ENCODE measurements around the gene CAMK2D. TPM values are rescaled to one million over a fixed set of nuclear protein-coding genes. Genes with fewer than 3 reads are reported as not detected.

Gene CAMK2D
- total RNA-seq, 1 experiment from 2014 or later, result 24.4 TPM

DNA sequence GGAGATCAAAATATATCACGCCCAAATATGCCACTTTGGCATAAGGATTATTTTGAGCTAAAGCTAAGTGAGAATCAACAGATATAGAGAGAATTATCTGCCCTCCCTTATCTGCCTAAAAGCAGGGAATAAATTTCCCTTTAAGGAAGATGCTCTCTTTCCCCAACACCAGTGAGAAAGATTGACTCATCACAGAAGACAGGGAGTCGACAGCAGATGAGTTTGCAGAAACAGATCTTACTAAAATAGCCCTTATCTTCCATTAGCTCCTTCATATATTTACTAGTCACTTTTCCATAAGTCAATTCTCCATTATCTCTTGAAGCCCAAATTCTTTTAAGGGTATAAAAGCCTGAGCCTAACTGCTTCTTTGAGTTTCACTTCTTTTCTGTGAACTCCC, 156.6 kb downstream of the CAMK2D start:
- no peak for DNase-seq (ENCODE audit: low read depth)

DNA sequence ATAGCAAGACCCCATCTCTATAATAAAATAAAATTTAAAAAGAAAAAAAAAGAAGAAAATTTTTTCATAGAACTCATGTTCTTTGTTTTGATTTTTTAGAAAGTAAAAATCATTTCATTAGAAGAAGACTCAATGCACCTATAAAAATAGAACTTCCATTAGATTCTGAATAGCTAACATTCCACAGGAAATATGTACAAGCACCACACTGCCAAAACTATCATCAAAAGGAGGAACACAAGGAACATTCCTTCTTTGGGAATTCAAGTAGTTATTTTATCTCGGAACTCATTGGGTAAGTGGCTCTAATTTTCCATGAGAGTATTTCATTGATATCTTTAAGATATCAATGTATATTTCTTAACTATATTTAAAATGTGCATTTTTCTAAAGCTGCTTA, 157.6 kb downstream of the CAMK2D start:
- no peak for DNase-seq (ENCODE audit: low read depth)

DNA sequence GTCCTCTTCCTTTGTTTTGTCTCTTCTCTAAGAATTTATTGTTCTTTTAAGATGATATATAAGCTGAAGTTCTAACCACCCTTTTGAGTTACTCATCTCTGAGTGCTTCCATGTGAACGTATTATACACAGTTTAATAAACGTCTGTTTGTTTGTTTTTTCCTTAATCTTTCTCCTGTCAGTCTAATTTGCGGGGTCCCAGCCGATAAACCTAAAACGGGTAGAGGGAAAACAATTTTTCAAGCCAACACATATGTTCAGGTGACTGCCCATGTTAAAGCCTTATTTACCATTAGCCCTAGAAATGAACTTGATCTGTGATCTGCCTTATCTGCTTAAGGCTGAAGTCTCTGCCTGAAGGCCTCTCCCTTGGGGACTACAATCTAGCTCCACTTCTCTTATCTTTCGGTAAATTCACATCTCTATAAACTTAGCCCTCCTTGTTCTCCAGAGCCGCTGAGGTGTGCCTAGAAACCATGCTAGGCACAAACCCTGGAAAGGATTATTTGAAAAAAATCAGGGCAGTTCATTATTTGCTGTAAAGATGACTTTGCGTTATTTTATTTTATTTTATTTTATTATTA, 158.8 kb downstream of the CAMK2D start:
- no peak for DNase-seq (ENCODE audit: low read depth)

DNA sequence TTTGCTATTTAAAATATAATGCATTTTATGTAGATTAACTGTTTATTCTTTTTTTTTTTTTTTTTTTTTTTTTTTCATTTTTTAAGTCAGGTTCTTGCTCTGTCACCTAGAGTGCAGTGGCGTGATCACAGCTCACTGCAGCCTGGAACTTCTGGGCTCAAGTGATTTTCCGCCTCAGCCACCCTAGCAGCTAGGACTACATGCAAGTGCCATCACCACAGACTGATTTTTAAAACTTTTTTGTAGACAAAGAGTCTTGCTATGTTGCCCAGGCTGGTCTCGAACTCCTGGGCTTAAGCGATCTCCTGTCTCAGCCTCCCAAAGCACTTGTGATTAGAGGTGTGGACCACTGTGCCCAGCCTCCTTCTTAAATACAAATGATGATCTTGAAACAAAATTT, 159.9 kb downstream of the CAMK2D start:
- no peak for DNase-seq (ENCODE audit: low read depth)

DNA sequence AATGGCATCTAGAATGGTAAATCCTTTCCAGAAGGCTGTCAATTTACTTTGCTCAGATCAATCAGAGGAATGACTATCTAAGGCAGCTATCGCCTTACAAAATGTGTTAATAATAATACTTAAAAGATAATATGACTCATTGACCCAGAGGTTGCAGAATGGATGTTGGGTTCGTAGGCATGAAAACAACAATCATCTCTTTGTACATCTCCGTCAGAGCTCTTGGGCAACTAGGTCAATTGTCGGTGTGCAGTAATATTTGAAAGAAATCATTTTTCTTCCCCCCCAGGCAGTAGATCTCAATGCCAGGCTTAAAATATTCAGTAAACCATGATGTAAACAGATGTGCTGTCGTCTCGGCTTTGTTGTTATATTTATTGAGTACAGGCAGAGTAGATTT, 165.1 kb downstream of the CAMK2D start:
- DNase-seq (ENCODE audit: low read depth), result no peak

DNA sequence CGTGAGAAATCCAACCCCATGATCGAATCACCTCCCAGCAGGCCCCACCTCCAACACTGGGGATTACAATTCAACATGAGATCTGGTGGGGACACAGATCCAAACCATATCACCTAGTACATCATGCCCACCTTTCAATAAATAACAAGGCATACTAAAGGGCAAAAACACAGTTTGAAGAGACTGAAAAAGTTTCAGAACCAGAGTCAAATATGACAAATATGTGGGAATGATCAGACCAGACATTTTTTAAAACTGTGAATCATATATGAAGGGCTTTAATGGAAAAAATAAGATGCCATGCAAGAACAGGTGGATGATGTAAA, 167.3 kb downstream of the CAMK2D start:
- no peak for DNase-seq (ENCODE audit: low read depth)

DNA sequence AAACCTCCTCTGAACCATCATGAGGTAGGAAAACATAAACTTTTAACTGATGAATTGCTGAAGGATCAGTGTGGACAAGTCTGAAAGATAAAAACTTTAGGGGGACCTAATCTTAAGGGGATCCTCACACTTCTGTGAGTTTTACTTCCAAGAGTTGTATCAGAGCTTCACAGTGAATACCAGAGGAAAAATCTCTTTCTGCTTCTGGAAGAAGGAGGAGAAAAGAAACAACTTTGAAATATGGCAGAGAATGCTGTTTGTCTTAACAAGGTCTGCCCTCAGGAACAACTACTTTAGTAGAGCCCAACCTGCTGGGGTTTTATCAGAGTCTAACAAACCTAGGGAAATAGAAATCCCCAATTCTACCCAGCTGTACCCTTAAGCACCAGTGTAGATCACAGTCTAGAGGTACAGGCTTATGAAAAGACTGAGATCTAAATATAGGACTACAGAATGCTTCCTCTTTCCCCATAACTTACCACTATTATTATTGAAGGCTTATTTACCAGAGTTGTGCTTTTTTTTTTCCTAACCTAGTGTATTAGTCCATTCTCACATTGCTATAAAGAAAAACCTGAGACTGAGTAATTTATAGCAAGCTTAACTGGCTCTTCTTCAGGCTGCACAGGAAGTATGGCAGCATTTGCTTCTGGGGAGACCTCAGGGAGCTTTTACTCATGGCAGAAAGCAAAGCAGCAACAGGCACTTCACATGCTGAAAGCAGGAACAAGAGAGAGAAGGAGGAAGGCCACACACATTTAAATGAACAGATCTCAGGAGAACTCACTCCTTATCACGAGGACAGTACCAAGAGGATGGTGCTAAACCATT, 167.9 kb downstream of the CAMK2D start:
- no peak for DNase-seq (ENCODE audit: low read depth)

DNA sequence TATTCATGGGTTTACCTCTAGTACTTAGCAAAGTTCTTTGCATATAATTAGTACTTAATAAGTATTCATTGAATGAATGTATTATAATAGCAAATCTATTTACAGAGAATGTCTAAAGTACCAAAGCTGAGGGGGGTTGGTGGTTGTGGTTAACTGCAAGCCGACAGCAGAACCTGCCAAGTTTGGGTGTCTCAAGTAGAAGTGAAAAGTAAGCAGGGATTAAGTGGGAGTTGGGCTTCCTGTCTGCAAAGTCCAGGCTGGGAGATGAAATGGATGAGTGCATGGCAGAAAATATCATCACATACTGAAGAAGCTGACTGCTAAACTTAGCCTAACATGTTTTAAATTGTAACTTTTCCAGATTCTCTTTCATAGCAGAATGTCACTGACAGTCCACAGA, 169.6 kb downstream of the CAMK2D start:
- peak; percentile 44 for DNase-seq (ENCODE audit: low read depth)

DNA sequence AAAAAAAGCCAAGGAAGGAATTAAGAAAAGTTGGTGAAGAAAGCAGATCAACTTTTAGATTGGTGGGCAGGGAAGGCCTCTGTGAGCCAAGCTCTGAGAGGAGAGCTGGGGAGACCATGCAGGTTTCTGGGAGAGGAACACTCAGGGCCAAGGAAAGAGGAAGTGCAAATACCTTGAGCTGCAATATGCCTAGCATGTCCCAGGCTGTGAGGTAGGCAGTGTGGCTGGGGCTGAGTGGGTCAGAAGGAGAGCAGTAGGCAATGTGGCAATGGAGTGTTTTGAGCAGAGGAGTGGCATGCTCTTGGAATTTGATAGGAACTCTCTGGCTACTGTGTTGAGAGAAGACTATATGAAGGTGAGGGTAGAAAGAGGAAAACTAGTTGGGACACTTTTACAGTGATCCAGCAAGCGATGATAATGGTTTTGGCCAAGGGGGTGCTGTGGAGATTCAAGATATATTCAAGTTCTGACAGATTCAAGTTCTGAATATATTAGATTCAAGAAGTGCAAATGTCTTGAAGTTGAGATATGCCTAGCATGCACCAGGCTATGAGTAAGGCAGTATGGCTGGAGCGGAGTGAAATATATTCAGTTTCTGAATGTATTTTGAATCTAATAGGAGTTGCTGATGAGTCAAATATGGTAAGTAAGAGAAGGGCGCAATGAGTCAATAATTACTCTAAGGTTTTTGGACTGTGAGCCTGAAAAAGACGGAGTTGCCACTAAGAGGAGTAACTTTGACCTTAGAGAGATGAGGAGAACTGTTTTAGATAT, 172.5 kb downstream of the CAMK2D start:
- DNase-seq (ENCODE audit: low read depth), result no peak

DNA sequence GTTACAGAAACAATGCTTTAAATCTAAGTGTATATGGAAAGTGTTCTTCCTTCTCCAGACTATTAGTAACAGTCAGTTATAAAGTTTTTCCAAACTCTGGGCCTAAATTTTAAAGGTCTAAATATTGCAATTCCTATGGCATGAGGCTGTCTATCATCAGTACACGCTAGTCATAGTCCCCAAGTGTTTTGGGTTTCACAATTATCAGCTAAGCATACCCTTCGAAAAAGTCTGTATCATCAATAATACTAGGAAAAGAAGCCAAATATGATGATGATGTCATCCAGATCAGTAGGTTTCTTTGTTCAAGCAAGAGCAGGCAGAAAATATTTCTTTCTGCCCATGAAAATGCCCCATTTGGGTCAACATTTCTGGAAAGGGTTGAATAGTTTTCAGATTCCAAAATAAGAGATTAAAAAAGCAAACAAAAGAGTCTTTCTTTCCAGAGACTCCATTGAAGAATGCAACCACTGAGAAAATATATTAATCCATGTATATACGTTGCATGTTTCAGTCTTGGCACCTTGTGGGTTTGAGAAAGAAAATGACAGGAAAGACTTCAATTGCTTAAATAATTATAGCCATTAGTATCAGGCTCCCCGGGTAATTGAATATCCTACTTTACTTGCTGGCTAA, 173.8 kb downstream of the CAMK2D start:
- no peak for DNase-seq (ENCODE audit: low read depth)

DNA sequence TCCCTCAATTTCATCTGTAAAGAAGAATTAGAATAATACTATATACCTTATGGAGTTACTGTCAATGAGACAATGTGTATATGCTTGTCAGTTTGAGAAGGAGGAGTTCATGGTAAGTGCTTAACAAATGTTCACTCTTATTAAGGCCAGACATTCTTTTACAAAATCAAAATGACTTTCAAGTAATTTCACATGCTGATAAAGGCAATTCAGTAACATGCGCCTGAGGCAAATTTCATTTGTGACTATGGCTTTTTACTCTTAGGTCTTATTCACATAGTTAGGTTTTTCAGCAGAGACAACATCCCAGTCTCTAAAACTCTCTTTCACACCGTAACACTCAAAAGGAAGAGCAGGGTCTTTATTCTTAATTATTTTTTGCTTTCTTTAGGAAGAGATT, 174.4 kb downstream of the CAMK2D start:
- DNase-seq (ENCODE audit: low read depth), result no peak

DNA sequence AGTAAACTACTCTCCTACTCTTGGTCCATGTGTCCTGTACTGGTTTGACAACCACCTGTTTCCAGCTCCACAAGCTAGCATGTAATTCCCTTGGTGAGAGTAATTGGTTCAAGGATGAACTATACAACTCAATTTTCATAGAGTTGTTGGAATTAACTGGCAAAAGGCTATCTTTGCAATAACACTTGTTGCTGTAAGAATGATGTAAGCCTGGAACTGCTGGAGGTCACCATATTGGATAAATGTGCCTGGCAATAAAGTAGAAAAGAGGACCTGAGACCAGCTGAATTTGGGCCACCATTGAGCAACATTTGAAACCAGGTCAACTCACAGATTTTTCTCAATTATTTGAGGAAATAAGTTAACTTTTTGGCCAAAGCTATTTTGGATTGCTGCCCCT, 175.5 kb downstream of the CAMK2D start:
- no peak for DNase-seq (ENCODE audit: low read depth)

DNA sequence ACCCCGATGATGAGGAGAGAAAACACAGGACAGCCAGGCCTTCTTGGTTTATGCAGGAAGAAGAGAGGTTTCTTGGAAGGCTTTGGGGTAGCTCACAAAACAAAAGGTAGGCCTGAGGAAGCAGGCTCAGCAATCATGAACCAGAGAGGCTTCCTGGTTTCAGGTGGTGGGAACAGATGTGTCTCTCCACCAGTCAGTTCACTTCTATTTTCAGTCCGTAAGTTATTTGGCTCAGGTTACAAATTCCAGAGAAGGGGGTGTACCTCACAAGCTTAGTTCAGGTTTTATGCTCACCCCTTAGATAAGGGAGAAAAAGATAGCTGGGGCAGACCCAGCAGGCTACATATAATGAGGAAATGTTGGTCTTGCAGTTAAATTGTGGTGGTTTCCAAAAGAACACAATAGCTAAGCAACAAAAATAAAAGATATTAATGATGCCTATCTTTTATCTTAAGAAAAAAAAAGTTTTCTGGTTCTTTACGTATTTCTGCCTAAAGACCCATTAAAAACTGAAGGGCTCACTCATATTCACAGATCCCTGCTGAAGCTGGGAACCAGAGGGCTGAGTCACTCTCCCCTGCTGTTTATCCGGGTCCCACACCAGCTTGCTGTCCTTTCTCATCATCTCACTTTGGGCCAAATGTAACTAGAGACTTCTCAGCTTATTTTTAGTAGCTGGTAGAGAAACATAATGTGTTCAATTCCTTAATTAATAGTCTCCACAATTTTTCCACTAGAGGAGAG, 177.0 kb downstream of the CAMK2D start:
- DNase-seq (ENCODE audit: low read depth), result peak; percentile 64

DNA sequence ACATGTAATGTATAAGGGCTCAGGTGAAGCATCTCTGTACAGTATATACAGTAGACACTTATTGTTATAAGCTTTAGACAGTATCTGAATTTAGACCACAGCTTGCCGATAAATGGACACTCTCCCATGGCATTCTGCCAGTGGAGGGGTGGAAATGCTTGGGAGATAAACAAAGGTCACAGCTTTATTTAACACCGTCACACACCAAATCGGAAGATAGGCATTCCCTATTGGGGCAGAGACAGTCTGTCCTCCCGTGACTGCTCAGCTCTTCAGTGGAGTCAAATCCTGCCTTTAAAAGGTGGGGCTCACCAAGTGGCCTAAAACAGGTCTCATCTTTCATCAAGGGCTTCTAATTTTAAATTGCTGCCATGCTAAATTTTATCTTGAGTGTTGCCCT, 178.8 kb downstream of the CAMK2D start:
- DNase-seq (ENCODE audit: low read depth), result no peak

DNA sequence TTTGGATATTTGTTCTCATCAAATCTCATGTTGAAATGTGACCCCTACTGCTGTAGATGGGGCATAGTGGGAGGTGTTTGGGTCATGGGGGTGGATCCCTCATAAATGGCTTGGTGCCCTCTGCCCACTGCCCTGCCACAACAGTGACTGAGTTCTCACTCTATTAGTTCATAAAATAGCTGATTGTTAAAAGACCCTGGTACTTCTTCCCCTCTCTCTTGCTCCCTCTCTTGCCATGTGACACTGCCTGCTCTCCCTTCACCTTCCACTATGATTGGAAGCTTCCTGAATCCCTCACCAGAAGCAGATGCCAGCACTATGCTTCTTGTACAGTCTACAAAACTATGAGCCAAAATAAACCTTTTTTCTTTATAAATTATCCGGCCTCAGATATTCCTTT, 182.2 kb downstream of the CAMK2D start:
- DNase-seq (ENCODE audit: low read depth), result no peak

DNA sequence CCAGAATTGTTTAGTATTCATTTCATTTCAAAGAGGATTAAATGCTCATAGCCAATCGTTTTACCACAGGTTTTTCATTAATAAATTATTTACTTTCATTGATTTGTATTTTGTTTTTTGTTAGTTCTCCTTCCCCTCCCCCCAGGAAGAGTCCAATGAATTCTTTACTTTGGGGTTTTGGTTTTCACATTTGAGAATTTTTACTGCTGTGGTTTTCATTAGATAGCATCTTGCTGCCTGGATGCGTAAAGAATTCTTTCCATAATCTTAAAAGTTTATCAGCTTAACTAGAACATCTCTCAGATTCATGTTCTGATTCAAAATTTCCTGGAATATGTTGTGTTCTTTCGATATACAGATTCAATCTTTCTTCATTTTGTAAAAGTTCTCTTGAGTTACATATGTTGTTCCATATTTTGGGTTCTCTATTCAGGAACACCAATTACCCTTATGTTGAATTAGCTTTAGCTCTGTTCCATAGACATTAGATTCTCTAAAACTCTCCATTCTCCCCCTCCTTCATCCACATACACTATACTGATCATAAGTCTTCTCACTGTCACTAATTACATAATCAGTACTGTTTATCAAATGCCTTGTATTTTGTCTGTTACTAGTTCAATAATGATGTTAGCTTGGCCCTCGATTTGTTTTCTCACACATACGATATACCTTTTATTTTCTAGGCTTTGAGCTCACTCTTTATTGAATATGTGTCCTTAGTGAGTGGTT, 184.4 kb downstream of the CAMK2D start:
- DNase-seq (ENCODE audit: low read depth), result peak; percentile 26

DNA sequence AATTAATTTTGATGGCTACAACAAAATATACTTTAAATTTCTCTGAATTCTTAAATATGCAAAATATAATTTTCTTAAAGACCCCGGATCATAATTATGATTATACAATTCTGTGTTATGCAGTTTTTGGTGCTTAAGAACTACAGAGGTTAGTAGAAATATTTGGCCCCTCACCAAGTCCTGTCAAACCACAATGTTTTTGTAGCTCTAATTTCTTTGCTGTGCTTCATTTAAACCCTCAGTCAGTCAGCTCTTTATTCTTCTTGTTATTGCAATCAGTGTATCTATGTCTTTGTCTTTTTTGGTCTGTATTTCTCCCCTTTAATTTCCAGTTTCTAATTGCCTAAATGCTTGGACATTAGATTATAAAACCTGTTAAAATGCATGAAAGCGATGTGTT, 186.1 kb downstream of the CAMK2D start:
- DNase-seq (ENCODE audit: low read depth), result peak; percentile 55

DNA sequence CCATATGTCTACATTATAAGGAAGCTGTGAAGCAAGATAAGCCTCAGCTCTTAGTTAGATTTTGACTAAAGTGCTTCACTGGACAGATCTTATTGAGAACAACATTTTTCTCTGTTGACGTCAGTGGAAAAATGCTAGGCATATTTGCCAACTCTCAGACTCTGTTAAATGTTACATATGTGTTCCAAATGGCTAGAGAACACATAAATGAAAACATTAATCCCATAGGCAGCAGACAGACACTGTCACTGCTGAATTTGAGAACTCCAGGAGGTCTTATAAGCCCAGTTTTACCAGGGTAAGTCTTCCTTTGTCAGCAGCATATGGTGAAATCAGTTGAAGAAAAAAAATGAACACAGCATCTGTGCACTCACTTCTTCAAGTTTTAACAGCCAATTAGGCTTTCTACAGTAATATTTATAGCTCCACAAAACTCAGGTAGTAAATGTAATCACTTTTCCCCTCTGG, 186.9 kb downstream of the CAMK2D start:
- peak; percentile 20 for DNase-seq (ENCODE audit: low read depth)

DNA sequence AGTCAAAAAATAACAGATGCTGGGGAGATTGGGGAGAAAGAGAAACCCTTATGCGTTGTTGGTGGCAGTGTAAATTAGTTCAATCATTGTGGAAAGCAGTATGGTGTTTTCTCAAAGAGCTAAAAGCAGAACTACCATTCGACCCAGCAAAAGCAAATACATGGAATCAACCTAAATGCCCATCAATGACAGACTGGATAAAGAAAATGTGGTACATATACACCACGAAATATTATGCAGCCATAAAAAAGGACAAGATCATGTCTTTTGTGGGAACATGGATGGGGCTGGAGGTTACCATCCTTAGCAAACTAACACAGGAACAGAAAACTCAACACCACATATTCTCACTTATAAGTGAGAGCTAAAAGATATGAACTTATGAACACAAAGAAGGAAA, 188.9 kb downstream of the CAMK2D start:
- no peak for DNase-seq (ENCODE audit: low read depth)

DNA sequence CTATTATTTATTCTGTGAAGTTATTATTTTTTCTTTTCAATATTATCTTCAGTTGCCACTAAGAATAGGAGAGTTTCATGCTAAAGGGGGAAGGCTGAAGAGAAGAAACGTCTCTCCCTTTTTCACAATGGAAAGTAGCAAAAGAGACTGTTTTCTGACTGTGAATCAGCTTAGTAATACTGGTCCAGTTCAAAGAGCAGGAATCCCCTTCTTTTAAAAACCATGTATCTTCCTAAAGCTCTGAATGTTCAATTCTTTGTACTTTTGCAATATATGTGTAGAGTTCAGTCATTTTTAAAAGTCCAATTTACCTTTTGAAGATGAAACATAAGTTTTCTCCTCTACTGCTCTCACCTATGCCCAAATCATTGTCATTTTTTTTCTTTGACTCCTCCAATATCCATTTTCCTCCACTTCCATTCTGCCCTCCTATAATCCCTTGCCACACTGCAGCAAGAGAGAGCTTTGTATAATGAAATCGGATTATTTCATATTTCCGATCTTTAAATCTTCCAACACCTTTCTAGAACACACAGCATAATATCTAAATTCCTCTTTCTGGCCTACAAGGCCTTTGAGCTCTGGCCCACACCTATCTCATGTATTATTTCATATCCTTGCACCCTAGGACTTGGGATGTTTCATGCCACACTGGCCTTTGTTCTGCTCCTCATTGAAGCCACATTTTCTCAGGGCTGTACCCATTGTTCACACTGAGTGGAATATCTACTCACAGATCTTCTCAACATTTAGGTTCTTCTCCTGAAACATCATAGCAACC, 195.3 kb downstream of the CAMK2D start:
- DNase-seq (ENCODE audit: low read depth), result no peak

All from M059J (cell line).